HG02970 (cell line): ENCODE measurements around the gene SPINT3.
"Not testable (repeated sequence)": the region's sequence is repeated elsewhere in the genome, so short reads cannot be mapped to it uniquely, and the experiment has no call there.

ENCODE experiments used
- ATAC-seq: cut with Tn5 transposase; IDR thresholded peaks from one replicate; pipeline ENCODE4 v1.9.1; 2021; ENCODE audit warnings: mild to moderate bottlenecking, moderate library complexity, moderate number of reproducible peaks; ENCODE audit not compliant: unreplicated experiment, low FRiP score

The SPINT3 gene

GRCh38 chr20:45503403-45503802 lies 12.0 kb downstream of the SPINT3 start:
- ATAC-seq: no peak

- ATAC-seq: no peak
Measured at GRCh38 chr20:45502561-45502960, 12.9 kb downstream of the SPINT3 start.

GRCh38 chr20:45501600-45501999 lies 13.8 kb downstream of the SPINT3 start:
- no peak for ATAC-seq

GRCh38 chr20:45500022-45500421 lies 15.4 kb downstream of the SPINT3 start:
- no peak for ATAC-seq

GRCh38 chr20:45497971-45498494 lies 17.4 kb downstream of the SPINT3 start:
- ATAC-seq: no peak

- no peak for ATAC-seq
Measured at GRCh38 chr20:45496166-45496565, 19.3 kb downstream of the SPINT3 start.

- ATAC-seq: no peak
Measured at GRCh38 chr20:45495501-45495941, 19.9 kb downstream of the SPINT3 start.

GRCh38 chr20:45489083-45489531 lies 26.3 kb downstream of the SPINT3 start:
- no peak for ATAC-seq

GRCh38 chr20:45487231-45487635 lies 28.2 kb downstream of the SPINT3 start:
- no peak for ATAC-seq

GRCh38 chr20:45485388-45485787 lies 30.0 kb downstream of the SPINT3 start:
- no peak for ATAC-seq

GRCh38 chr20:45484676-45485075 lies 30.7 kb downstream of the SPINT3 start:
- no peak for ATAC-seq

- ATAC-seq: no peak
Measured at GRCh38 chr20:45479822-45480221, 35.6 kb downstream of the SPINT3 start.

GRCh38 chr20:45477530-45478148 lies 37.8 kb downstream of the SPINT3 start:
- ATAC-seq: not testable (repeated sequence)

GRCh38 chr20:45472286-45472685 lies 43.1 kb downstream of the SPINT3 start:
- ATAC-seq: not testable (repeated sequence)

GRCh38 chr20:45470937-45471336 lies 44.5 kb downstream of the SPINT3 start:
- no peak for ATAC-seq

GRCh38 chr20:45470262-45470931 lies 45.0 kb downstream of the SPINT3 start:
- ATAC-seq: no peak

GRCh38 chr20:45469336-45470261 lies 45.8 kb downstream of the SPINT3 start, which contains the start of gene WFDC2:
Gene WFDC2, plus strand, starts transcription at chr20:45469753. Its CDS starts 29 bp downstream, at chr20:45469782.
- ATAC-seq: no peak

GRCh38 chr20:45467861-45468260 lies 47.6 kb downstream of the SPINT3 start:
- no peak for ATAC-seq

GRCh38 chr20:45467172-45467571 lies 48.2 kb downstream of the SPINT3 start:
- ATAC-seq: no peak

GRCh38 chr20:45465491-45466266 lies 49.7 kb downstream of the SPINT3 start:
- ATAC-seq: no peak
